CD4-positive, CD25-positive, alpha-beta regulatory T cell (primary cell): Measurements from ENCODE around the gene HNF1A. TPM values are rescaled to one million over a fixed set of nuclear protein-coding genes. Genes with fewer than 3 reads are reported as not detected.
"Not testable (repeated sequence)": the region's sequence is repeated elsewhere in the genome, so short reads cannot be mapped to it uniquely, and the experiment has no call there.

Experiments used
- ATAC-seq, 2 donors: fragments of 150-1000 bp; cut with Tn5 transposase; one replicate each; pipeline ENCODE4 v1.10.0; 2021; ENCODE audit warnings: low read depth in 2 of 2, moderate number of reproducible peaks in 2 of 2, moderate library complexity in 1 of 2
- DNase-seq, 3 donors: peaks; one replicate each; pipeline versions ENCODE4 v3.0.0 to v3.0.0-alpha.2; 2012 to 2022; ENCODE audit warnings: mixed read lengths in 1 of 3
- H3K27ac ChIP-seq: one replicate; pipeline ENCODE4 v1.7.0; 2013; ENCODE audit warnings: mild to moderate bottlenecking, low read length; ENCODE audit not compliant: insufficient read depth, poor library complexity, severe bottlenecking
- H3K27me3 ChIP-seq: one replicate; pipeline ENCODE4 v1.7.0; 2013; ENCODE audit warnings: low read length; ENCODE audit not compliant: control insufficient read depth, insufficient read depth
- H3K36me3 ChIP-seq: one replicate; pipeline ENCODE4 v1.7.0; 2013; ENCODE audit warnings: mild to moderate bottlenecking, low read length, moderate library complexity; ENCODE audit not compliant: control insufficient read depth, insufficient read depth
- H3K4me1 ChIP-seq: 2 replicates; pipeline ENCODE4 v1.7.0; 2013; ENCODE audit warnings: mild to moderate bottlenecking, low read length; ENCODE audit not compliant: insufficient read depth, control insufficient read depth, poor library complexity, severe bottlenecking
- H3K4me3 ChIP-seq: one replicate; pipeline ENCODE4 v1.7.0; 2013; ENCODE audit warnings: low read depth, mild to moderate bottlenecking, low read length, moderate library complexity
- H3K9me3 ChIP-seq, 2 experiments: 1 replicate in 1 of 2; 2 replicates in 1 of 2; pipeline ENCODE4 v1.7.0; 2013; ENCODE audit warnings: low read length in 2 of 2, mild to moderate bottlenecking in 1 of 2, moderate library complexity in 1 of 2; ENCODE audit not compliant: control insufficient read depth in 2 of 2
- H3K27ac Mint-ChIP-seq, 3 donors: one replicate each; pipeline ENCODE4 v1.8.0; 2020 to 2022; ENCODE audit warnings: mild to moderate bottlenecking in 3 of 3, mixed read lengths in 3 of 3, moderate library complexity in 2 of 3
- H3K27me3 Mint-ChIP-seq: one replicate; pipeline ENCODE4 v1.8.0; 2022; ENCODE audit warnings: mild to moderate bottlenecking, mixed read lengths
- H3K36me3 Mint-ChIP-seq: one replicate; pipeline ENCODE4 v1.8.0; 2020; ENCODE audit warnings: mixed read lengths
- H3K4me1 Mint-ChIP-seq, 4 donors: one replicate each; pipeline ENCODE4 v1.8.0; 2020 to 2022; ENCODE audit warnings: mixed read lengths in 4 of 4, mild to moderate bottlenecking in 1 of 4
- H3K4me3 Mint-ChIP-seq, 4 donors: one replicate each; pipeline ENCODE4 v1.8.0; 2020 to 2022; ENCODE audit warnings: mild to moderate bottlenecking in 4 of 4, mixed read lengths in 4 of 4, moderate library complexity in 3 of 4
- H3K9me3 Mint-ChIP-seq, 7 donors: one replicate each; pipeline ENCODE4 v1.8.0; 2020 to 2022; ENCODE audit warnings: mixed read lengths in 7 of 7, mild to moderate bottlenecking in 3 of 7, moderate library complexity in 2 of 7
- polyA plus RNA-seq, 4 donors: library from polyadenylated mRNA; unstranded; fragments of 300-500 nt; fragmentation: Illumina TruSeq; gene quantifications; one replicate each; pipeline ENCODE4 v1.2.3, GENCODE V29; 2021
- total RNA-seq: library from RNA; stranded (reverse); gene quantifications from one replicate; pipeline ENCODE4 v1.2.3, GENCODE V29; 2022

The HNF1A gene
- total and polyA plus RNA-seq, 5 donors from 2014 or later = not detected

DNA sequence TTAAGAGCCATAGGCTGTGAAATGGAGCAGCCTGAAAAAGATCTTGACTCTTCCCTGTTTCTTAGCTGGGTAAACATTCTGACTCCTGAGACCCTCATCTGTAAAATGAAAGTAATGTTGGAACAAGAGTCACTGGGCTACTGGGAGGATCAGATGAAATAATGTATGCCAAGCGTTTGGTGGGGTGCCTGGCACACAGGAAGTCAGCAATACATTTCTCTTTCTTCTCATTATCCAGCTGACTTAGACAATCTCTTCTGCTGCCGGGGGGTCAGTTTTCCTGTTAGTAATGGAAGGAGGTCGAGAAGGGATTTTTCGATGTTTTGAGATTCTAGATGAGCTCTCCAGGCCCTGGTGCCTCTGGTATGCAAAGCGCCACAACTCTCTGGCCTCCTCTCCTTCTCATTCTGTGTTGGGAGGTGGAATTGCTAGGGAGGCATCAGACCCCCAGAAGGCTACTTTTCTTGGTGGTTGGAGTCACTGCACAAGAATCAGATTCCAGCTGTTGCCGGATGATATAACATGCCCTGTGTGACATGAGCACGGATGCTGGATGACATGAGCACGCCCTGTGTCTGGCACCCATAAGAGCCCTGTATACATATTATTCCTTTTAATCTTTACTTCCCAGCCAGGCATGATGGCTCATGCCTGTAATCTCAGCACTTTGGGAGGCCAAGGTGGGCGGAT lies 56.4 kb downstream of the HNF1A start:
- Mint-ChIP-seq H3K4me1 (peaks cover 29 to 68% (median 39%) of the 10 kb centered on the region in 4 donors), H3K27ac (peak overlapping the region; percentile 92 to 97 (median 94)), H3K27me3 (no peaks in the 10 kb centered on the region), H3K4me3 (peak overlapping the region; percentile 72 to 90 (median 80)), H3K9me3 (peaks cover 0 to 3% (median 0%) of the 10 kb centered on the region in 7 donors), H3K36me3 (peaks cover 15% of the 10 kb centered on the region)
- Histone ChIP-seq H3K9me3 (no peaks in the 10 kb centered on the region), H3K27ac (peak overlapping the region; percentile 75), H3K4me1 (peaks cover 60% of the 10 kb centered on the region), H3K36me3 (peaks cover 2% of the 10 kb centered on the region), H3K27me3 (no peaks in the 10 kb centered on the region), H3K4me3 (peak overlapping the region; percentile 65)
- no peak for ATAC-seq
- peak in 1 of 3 donors; percentile 48 for DNase-seq

DNA sequence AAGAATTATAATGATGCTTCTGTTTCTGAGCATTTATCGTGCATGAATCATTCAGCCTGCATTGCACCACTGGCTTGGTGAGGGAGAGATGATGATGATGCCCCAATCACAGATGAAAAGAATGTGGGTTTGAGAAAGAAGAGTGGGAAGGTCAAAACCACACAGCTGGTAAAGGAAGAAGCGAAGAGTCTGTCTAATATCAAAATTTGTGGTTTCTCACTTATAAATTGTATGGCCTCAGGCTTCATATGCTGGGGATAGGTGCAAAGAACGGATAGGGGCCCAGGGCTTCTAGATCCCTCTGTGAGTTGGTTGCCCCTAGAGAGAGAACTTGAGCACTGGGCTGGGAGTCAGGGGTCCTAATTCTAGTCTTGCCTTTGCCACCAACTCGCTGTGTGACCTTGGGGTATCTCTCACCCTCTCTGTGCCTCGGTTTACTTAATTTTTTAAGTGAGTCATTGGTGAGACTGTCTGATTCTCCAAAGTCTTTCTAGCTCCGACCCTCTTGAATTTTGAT lies 58.5 kb downstream of the HNF1A start:
- H3K4me3 ChIP-seq = peak overlapping the region; percentile 58
- ATAC-seq = no peak
- H3K27ac Mint-ChIP-seq = peak overlapping the region; percentile 77 to 88 (median 86)
- no peaks in the 10 kb centered on the region for H3K27me3 ChIP-seq
- no peaks in the 10 kb centered on the region for H3K36me3 ChIP-seq
- H3K27ac ChIP-seq = peak overlapping the region; percentile 41
- H3K4me1 ChIP-seq = peaks cover 60% of the 10 kb centered on the region
- H3K4me1 Mint-ChIP-seq = peaks cover 30 to 70% (median 39%) of the 10 kb centered on the region in 4 donors
- peak overlapping the region; percentile 90 to 98 (median 98) for H3K4me3 Mint-ChIP-seq
- peaks cover 10% of the 10 kb centered on the region for H3K36me3 Mint-ChIP-seq
- peak in 1 of 3 donors; percentile 22 for DNase-seq
- no peaks in the 10 kb centered on the region for H3K27me3 Mint-ChIP-seq
- peaks cover 0 to 3% (median 0%) of the 10 kb centered on the region in 7 donors for H3K9me3 Mint-ChIP-seq
- H3K9me3 ChIP-seq = no peaks in the 10 kb centered on the region

DNA sequence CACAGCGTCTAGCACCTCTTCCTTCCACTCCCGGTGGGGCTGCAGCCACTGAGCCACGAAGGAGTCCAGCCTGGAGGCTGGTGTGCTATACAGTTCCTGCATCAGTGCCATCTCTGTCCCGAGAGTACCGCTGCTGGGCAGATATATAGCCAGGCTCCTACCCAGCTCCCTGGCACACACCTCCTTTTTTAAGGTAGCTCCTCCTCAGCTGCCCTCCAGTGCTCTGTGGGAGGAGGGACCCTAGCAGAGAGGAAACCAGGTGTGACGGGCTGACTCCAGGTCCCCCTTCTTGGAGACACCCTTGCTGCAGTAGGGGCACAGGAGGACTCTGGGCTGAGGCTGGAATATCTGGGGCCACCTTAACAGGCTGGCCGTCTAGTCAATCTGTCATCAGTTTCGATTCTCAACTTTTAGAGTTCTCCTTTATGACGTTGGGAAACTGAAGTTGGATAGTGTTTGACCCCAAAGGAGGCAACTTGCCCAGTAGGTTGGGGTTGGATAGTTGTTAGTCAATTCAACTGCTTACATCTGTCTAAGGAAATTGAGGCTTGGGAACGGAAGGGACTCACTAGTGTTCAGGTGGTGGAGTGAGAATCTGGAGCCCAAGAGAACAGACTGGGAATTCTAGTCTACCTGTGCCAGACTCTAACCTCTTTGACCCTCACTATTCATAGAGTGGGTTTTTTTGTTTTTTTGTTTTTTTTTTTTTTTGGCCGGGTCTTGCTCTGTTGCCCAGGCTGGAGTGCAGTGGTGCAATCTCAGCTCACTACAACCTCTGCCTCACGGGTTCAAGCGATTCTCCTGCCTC lies 60.7 kb downstream of the HNF1A start, which contains the start of gene OASL:
Gene OASL, minus strand, starts transcription at position 386 of the 808 bp plus-strand sequence. Its CDS starts 275 bp downstream, at position 111.
- peak; percentile 69 to 81 for ATAC-seq
- peaks cover 21% of the 10 kb centered on the region for H3K27me3 Mint-ChIP-seq
- H3K4me3 ChIP-seq = peak within 1 kb of the TSS; percentile 99

DNA sequence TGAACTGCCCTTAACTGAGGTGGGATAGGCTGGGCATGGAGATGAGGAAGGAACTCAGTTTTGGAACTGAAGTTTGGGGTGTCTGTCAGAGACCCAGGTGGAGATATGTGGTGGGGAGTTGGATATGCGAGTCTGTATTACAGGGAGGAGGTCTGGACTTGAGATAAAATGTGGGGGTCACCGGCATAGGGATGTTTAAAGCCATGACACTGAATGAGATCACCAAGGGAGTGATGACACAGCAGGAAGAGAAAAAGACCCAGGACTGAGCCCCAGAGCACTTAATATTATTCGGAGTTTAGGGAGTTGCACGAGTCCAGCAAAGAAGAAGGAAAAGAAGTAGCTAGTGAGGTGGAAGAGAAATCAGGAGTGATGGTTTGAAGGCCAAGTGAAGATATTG lies 64.7 kb downstream of the HNF1A start:
- peaks cover 10% of the 10 kb centered on the region for H3K4me1 ChIP-seq
- peaks cover 2% of the 10 kb centered on the region for H3K27me3 ChIP-seq
- no peak overlapping the region for H3K4me3 ChIP-seq
- H3K27me3 Mint-ChIP-seq = peaks cover 29% of the 10 kb centered on the region
- peaks cover 0 to 3% (median 0%) of the 10 kb centered on the region in 7 donors for H3K9me3 Mint-ChIP-seq
- H3K27ac ChIP-seq = no peak overlapping the region
- no peak for ATAC-seq
- peak overlapping the region in 2 of 4 donors; percentile 71 to 78 for H3K4me3 Mint-ChIP-seq
- no peaks in the 10 kb centered on the region for H3K9me3 ChIP-seq
- H3K4me1 Mint-ChIP-seq = peaks cover 5 to 24% (median 15%) of the 10 kb centered on the region in 4 donors
- no peak for DNase-seq
- H3K27ac Mint-ChIP-seq = no peak overlapping the region
- H3K36me3 Mint-ChIP-seq = no peaks in the 10 kb centered on the region
- no peaks in the 10 kb centered on the region for H3K36me3 ChIP-seq

More for the DNA sequence above, 60.7 kb downstream of the HNF1A start, which contains the start of gene OASL:
- Mint-ChIP-seq H3K27ac (peak within 1 kb of the TSS; percentile 95 to 99 (median 97)), H3K4me1 (peaks cover 24 to 56% (median 36%) of the 10 kb centered on the region in 4 donors), H3K36me3 (peaks cover 10% of the 10 kb centered on the region), H3K4me3 (peak within 1 kb of the TSS; percentile 90 to 98 (median 98)), H3K9me3 (peaks cover 0 to 3% (median 0%) of the 10 kb centered on the region in 7 donors)
- peaks cover 50% of the 10 kb centered on the region for H3K4me1 ChIP-seq
- H3K36me3 ChIP-seq = no peaks in the 10 kb centered on the region
- peak within 1 kb of the TSS; percentile 74 for H3K27ac ChIP-seq
- H3K27me3 ChIP-seq = no peaks in the 10 kb centered on the region
- DNase-seq = peak; percentile 58 to 68 (median 67)
- no peaks in the 10 kb centered on the region for H3K9me3 ChIP-seq

DNA sequence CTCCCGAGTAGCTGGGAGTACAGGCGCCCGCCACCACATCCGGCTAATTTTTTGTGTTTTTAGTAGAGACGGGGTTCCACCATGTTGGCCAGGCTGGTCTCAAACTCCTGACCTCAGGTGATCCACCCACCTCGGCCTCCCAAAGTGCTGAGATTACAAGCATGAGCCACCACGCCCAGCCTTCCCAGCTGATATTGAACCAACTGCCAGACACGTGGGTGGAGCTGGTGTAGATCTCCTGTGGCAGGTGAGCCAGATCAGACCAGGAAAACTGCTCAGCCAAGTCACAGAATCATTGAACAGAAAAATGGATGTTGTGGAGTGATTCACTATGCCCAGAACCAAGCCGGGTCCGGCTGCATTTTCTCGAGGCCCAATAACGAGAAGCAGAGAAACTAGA lies 69.1 kb downstream of the HNF1A start:
- H3K36me3 ChIP-seq, H3K27me3 ChIP-seq, H3K27ac ChIP-seq, H3K4me1 Mint-ChIP-seq, ATAC-seq, H3K4me1 ChIP-seq, H3K9me3 ChIP-seq, H3K36me3 Mint-ChIP-seq, DNase-seq, H3K4me3 Mint-ChIP-seq, H3K9me3 Mint-ChIP-seq, H3K27ac Mint-ChIP-seq, H3K4me3 ChIP-seq: not testable (repeated sequence)
- peaks cover 28% of the 10 kb centered on the region for H3K27me3 Mint-ChIP-seq

DNA sequence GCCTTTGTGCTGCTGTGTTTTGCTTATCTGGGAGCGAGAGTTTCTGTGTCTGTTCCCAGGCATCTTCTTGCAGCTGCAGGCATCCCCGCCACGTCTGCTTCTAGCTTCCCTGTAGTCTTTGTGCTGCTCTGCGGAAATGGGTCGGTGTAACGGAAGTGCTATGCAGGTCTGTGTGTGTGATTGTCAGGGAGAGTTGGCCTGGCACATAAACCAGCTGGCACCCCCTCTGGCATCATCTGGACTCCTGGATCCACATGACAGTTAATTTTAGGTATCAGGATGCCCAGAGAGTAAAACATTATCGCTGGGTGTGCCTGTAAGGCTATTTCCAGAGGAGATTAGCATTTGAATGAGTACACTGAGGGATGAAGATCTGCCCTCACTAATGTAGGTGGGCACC lies 70.1 kb downstream of the HNF1A start:
- DNase-seq (peak in 1 of 3 donors; percentile 18), ATAC-seq (no peak)
- H3K27ac ChIP-seq = no peak overlapping the region
- Mint-ChIP-seq H3K27ac (peak overlapping the region in 1 of 3 donors; percentile 97), H3K4me1 (peaks cover 0 to 10% (median 5%) of the 10 kb centered on the region in 4 donors), H3K9me3 (peaks cover 0 to 1% (median 0%) of the 10 kb centered on the region in 7 donors), H3K4me3 (peak overlapping the region in 3 of 4 donors; percentile 77 to 82 (median 79)), H3K36me3 (no peaks in the 10 kb centered on the region), H3K27me3 (peaks cover 18% of the 10 kb centered on the region)
- no peaks in the 10 kb centered on the region for H3K4me1 ChIP-seq
- no peak overlapping the region for H3K4me3 ChIP-seq
- no peaks in the 10 kb centered on the region for H3K9me3 ChIP-seq
- H3K36me3 ChIP-seq = no peaks in the 10 kb centered on the region
- H3K27me3 ChIP-seq = peaks cover 4% of the 10 kb centered on the region

DNA sequence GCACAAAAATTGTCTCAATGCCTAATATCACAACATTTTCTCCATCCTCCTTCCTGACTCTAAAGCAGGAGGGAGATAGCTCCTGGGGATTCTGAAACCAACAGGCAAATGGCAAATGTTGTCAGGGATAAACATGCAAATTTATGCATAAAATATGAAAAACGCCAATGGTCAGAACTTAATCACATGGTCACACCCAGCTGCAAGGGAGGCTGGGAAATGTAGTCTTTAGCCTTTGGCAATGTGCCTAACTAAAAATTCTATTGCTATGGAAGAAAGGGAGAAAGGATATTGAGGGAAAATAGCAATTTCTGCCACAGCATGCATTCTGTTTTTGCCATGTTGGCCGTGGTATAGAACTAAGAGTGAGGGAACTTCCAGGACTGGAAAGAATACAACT lies 72.4 kb downstream of the HNF1A start:
- Mint-ChIP-seq H3K27me3 (peaks cover 5% of the 10 kb centered on the region), H3K4me1 (peaks cover 0 to 7% (median 5%) of the 10 kb centered on the region in 4 donors), H3K36me3 (no peaks in the 10 kb centered on the region), H3K9me3 (no peaks in the 10 kb centered on the region), H3K4me3 (no peak overlapping the region), H3K27ac (no peak overlapping the region)
- no peaks in the 10 kb centered on the region for H3K36me3 ChIP-seq
- no peaks in the 10 kb centered on the region for H3K9me3 ChIP-seq
- H3K27me3 ChIP-seq = peaks cover 2% of the 10 kb centered on the region
- ATAC-seq (no peak), DNase-seq (no peak)
- H3K4me3 ChIP-seq = no peak overlapping the region
- no peaks in the 10 kb centered on the region for H3K4me1 ChIP-seq
- no peak overlapping the region for H3K27ac ChIP-seq
